Ureter (tissue), 1 donor: ENCODE measurements around the gene LDLR. TPM values are rescaled to one million over a fixed set of nuclear protein-coding genes. Genes with fewer than 3 reads are reported as not detected.
"Not testable (repeated sequence)": the region's sequence is repeated elsewhere in the genome, so short reads cannot be mapped to it uniquely, and the experiment has no call there.

Source experiments
- DNase-seq: peaks from one replicate; pipeline ENCODE4 v3.0.0-alpha.2; 2020; ENCODE audit warnings: low spot score
- total RNA-seq: library from RNA; stranded (reverse); gene quantifications from one replicate; pipeline ENCODE4 v1.2.4, GENCODE V29; 2023
- donor health status: DM: yes; HTN: yes; CAD: no.

Gene LDLR
- total RNA-seq, 1 donor from 2014 or later, result 78.2 TPM

- no peak for DNase-seq
These were observed 19.1 kb upstream of the LDLR start for GRCh38 chr19:11070123-11070522.

DNA sequence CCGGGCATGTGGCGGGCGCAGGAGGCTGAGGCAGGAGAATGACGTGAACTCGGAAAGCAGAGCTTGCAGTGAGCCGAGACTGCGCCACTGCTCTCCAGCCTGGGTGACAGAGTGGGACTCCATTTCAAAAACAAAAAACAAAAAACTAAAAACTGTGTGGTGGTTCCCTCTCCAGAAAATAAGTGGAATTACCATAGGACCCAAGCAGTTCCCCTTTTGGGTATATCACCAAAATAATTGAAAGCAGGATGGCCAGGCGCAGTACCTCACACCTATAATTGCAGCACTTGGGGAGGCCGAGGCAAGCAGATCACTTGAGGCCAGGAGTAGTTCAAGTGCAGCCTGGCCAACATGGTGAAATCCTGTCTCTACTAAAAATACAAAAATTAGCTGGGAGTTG lies 15.7 kb upstream of the LDLR start:
- DNase-seq, result no peak

DNA sequence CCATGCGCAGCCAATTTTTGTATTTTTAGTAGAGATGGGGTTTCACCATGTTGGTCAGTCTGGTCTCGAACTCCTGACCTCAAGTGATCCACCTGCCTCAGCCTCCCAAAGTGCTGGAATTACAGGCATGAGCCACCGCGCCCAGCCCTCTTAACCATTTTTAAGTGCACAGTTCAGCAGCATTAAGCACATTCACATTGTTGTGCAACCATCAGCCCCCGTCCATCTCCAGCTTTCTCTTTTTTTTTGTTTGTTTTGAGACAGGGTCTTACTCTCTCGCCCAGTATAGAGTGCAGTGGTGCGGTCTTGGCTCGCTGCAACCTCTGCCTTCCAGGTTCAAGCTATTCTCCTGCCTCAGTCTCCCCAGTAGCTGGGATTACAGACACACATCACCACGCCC lies 12.5 kb upstream of the LDLR start:
- DNase-seq, result not testable (repeated sequence)

- no peak for DNase-seq
These were observed 10.4 kb upstream of the LDLR start for GRCh38 chr19:11078893-11079292.

DNA sequence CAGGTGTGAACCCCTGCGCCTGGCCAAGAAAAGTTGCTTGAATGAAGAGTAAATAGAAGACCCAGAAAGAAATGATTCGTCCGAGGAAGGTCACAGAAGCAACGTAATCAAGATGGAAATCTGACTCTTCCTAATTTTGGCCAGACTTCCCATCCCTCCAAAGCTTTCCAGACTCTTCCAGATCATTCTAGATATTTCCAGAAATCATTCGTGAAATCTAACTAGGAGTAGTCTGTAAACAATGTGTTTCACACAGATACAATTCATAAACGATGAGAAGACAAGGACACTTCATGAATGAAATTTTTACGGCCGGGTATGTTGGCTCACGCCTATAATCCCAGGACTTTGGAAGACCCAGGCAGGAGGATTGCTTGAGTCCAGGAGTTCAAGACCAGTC lies 9.3 kb upstream of the LDLR start:
- no peak for DNase-seq

DNA sequence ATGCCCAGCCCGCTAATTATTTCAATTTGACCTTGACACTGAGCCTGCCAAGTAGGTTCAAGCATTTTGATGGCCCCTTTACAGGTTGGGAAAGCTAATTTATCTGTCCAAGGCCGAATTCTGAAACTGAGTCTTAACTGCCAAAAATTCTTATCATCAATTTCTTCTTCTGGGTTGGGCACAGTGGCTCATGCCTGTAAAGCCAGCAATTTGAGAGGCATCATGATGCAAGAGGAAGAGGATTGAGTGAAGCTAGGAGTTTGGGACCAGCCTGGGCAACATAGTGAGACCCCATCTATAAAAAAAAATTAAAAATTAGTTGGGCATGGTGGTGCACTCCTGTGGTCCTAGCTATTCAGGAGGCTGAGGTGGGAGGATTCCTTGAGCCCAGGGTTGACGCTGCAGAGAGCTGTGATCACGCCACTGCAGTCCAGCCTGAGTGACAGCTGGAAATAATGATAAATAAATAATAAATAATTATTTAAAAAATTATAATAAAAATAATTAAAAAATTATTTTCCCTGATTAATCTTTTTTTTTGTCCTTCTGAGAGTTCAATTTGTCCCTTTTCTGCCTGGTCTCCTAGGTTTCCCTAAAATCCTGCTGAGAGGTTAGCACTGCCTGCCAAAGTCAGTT lies 1.3 kb upstream of the LDLR start:
- DNase-seq, result no peak

GRCh38 chr19:11088506-11089253 lies 583 bp upstream of the LDLR start:
- DNase-seq, result no peak

GRCh38 chr19:11090014-11090263 lies 676 bp downstream of the LDLR start:
- DNase-seq, result not testable (repeated sequence)

DNA sequence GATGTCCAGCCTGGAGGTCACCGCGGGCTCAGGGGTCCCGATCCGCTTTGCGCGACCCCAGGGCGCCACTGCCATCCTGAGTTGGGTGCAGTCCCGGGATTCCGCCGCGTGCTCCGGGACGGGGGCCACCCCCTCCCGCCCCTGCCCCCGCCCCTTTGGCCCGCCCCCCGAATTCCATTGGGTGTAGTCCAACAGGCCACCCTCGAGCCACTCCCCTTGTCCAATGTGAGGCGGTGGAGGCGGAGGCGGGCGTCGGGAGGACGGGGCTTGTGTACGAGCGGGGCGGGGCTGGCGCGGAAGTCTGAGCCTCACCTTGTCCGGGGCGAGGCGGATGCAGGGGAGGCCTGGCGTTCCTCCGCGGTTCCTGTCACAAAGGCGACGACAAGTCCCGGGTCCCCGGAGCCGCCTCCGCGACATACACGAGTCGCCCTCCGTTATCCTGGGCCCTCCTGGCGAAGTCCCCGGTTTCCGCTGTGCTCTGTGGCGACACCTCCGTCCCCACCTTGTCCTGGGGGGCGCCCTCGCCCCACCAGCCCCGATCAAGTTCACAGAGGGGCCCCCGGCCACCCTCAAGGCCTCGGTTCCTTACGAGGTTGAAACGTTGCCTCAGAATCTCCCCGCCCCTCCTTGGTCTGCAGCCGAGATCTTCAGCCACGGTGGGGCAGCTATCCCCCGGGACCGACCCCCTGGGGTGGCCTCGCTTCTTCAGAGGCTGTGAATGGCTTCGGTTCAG lies 1.2 kb downstream of the LDLR start:
- DNase-seq, result peak; percentile 99

DNA sequence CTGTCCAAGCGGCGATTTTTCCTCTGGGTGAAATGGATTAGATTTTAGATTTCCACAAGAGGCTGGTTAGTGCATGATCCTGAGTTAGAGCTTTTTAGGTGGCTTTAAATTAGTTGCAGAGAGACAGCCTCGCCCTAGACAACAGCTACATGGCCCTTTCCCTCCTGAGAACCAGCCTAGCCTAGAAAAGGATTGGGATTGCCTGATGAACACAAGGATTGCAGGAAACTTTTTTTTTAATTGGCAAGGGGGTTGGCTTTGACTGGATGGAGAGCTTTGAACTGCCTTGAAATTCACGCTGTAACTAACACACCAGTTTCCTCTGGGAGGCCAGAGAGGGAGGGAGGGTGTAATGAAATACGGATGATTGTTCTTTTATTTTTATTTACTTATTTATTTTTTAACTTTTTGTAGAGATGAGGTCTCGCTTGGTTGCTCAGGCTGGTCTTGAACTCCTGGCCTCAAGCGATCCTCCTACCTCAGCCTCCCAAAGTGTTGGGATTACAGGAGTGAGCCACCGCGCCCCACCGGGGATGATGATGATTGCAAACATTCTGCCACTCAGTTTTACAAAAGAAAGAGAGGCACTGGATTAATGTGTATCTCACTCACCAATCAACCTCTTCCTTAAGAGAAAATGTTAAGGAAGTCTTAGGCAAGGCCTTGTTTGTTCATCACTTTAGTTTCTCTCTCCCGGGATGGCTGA lies 1.9 kb downstream of the LDLR start:
- DNase-seq, result no peak

GRCh38 chr19:11091703-11092153 lies 2.5 kb downstream of the LDLR start:
- DNase-seq, result peak; percentile 69

DNA sequence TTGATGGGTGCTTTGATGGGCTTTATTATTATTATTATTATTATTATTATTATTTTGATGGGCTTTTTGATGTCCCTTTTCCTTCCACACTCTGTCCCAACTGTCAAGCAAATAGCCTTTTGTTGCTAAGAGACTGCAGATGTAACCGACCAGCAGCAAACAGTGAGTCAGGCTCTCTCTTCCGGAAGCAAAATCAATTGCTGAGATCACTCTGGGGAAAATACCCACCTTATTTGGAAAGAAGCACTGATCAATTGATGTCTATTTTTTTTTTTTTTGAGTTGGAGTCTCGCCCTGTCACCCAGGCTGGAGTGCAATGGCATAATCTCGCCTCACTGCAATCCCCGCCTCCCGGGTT lies 2.9 kb downstream of the LDLR start:
- no peak for DNase-seq

DNA sequence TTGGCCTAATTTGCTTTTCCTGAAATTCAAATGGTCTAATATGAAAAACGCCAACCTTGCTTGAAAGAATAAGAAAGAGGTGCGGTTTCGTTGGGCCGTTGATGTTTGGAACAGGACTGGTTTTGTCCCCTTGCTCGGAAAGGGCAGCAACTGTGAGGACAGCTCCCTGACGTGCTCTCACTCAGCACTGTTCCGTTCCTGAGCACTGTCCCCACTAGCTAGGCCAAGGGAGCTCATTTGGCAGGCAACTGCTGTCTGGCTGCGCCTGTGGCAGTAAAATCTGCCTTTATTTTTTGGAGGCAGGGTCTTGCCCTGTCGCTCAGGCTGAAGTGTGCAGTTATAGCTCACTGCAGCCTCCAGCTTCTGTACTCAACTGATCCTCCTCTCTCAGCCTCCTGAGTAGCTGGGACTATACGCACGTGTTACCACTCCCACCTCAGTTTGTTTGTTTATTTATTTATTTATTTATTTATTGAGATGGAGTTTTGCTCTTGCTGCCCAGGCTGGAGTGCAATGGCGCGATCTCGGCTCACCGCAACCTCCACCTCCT lies 4.5 kb downstream of the LDLR start:
- DNase-seq, result no peak

GRCh38 chr19:11094520-11094894 lies 5.2 kb downstream of the LDLR start:
- no peak for DNase-seq

DNA sequence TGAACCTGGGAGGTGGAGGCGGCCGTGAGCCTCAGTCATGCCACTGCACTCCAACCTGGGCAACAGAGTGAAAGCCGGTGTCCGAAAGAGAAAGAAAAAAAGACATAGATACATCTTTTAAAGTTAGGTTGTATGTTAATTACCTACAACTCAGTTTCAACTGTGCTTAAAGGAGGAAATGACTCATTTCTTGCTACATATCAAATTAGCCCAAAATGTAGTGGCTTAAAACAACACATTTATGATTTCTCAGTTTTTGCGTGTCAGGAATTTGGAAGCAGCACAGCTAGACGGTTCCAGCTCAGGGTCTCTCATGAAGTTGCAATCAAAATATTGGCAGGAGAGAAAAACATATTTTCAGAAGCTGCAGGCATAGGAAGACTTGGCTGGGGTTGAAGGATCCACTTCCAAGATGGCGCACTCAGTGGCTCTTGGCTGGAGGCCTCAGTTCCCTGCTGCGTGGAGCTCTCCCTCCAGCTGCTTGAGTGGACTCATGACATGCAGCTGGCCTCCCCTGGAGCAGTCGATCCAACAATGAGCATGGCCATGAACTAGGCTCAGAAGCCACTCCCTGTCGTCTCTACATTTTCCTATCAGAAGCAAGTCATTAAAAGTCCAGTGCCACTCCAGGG lies 7.1 kb downstream of the LDLR start:
- DNase-seq, result no peak

DNA sequence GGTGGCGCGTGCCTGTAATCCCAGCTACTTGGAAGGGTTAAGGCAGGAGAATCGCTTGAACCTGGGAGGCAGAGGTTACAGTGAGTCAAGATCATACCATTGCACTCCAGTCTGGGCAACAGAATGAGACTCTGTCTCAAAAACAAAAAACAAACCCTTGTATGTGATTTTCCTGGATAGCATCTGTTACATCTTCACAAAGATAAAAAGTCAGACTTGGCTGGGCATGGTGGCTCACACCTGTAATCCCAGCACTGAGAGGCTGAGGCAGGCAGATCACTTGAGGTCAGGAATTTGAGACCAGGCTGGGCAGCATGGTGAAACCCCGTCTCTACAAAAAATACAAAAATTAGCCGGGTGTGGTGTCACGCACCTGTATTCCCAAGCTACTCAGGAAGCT lies 8.1 kb downstream of the LDLR start:
- not testable (repeated sequence) for DNase-seq

GRCh38 chr19:11098327-11098726 lies 9.1 kb downstream of the LDLR start:
- DNase-seq, result no peak

GRCh38 chr19:11098861-11099260 lies 9.6 kb downstream of the LDLR start:
- no peak for DNase-seq

GRCh38 chr19:11100049-11100448 lies 10.8 kb downstream of the LDLR start:
- DNase-seq, result no peak

- DNase-seq, result no peak
These were observed 11.8 kb downstream of the LDLR start for GRCh38 chr19:11101057-11101456.

DNA sequence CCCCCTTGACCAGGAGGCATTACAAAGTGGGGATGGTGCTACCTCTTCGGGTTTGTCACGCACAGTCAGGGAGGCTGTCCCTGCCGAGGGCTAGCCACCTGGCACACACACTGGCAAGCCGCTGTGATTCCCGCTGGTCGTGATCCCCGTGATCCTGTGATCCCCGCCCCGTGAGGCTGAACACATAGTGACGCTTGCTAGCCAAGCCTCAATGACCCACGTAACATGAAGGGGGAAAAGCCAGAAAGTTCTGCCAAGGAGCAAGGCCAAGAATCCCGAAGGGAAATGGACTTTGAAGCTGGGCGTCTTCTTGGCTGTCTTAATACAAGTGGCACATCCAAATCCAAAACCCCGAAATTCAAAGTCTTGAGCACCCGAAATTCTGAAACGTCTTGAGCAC lies 13.7 kb downstream of the LDLR start:
- no peak for DNase-seq

- DNase-seq, result not testable (repeated sequence)
These were observed 14.4 kb downstream of the LDLR start for GRCh38 chr19:11103667-11104066.
